ENCODE data around the gene IRGM.

The IRGM gene

GRCh38 chr5:150895431-150896428 is 49.4 kb downstream of the IRGM start:
- DNase-seq (ENCODE audit: low read depth, low spot score), result no peak

Data from ELF-1 (cell line).